ENCODE results near the gene PROM1.

DNA sequence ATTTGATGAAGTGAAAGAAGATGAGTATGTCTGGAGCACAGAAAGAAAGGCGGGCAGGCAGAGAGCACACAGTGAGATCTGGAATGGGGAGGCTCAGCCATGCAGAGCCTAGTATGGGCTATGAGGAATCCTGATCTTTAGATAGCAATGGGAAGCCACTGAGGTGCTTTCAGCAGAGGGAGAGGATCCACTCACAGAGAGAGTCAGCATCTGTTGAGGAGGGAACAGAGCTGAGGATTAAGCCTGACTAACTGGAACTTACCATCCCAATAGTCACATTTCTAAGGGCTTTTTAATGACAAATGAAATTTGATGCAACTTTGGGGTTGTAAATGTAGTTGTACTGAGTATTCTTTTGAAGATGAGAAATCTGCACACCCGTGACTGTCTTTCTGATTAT is 100.2 kb downstream of the PROM1 start:
- TF ChIP-seq, protein P1, sequence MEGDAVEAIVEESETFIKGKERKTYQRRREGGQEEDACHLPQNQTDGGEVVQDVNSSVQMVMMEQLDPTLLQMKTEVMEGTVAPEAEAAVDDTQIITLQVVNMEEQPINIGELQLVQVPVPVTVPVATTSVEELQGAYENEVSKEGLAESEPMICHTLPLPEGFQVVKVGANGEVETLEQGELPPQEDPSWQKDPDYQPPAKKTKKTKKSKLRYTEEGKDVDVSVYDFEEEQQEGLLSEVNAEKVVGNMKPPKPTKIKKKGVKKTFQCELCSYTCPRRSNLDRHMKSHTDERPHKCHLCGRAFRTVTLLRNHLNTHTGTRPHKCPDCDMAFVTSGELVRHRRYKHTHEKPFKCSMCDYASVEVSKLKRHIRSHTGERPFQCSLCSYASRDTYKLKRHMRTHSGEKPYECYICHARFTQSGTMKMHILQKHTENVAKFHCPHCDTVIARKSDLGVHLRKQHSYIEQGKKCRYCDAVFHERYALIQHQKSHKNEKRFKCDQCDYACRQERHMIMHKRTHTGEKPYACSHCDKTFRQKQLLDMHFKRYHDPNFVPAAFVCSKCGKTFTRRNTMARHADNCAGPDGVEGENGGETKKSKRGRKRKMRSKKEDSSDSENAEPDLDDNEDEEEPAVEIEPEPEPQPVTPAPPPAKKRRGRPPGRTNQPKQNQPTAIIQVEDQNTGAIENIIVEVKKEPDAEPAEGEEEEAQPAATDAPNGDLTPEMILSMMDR (IDR thresholded peaks at IDR 0.05): no peak
- TF ChIP-seq POLR2A (IDR thresholded peaks at IDR 0.05): no peak

Data from heart left ventricle (tissue), 13 donors.